GM19328 (cell line): Measurements from ENCODE around the gene ABLIM2.

Experiments
- ATAC-seq: cut with Tn5 transposase; IDR thresholded peaks from one replicate; pipeline ENCODE4 v1.9.1; 2021; ENCODE audit warnings: mild to moderate bottlenecking, moderate library complexity; ENCODE audit not compliant: unreplicated experiment

The ABLIM2 gene

GRCh38 chr4:8158710-8159536, at the start of gene ABLIM2:
Gene ABLIM2 (minus strand): TSS chr4:8158813. CDS start chr4:8158689, 124 bp downstream.
- ATAC-seq, result peak; percentile 95

DNA sequence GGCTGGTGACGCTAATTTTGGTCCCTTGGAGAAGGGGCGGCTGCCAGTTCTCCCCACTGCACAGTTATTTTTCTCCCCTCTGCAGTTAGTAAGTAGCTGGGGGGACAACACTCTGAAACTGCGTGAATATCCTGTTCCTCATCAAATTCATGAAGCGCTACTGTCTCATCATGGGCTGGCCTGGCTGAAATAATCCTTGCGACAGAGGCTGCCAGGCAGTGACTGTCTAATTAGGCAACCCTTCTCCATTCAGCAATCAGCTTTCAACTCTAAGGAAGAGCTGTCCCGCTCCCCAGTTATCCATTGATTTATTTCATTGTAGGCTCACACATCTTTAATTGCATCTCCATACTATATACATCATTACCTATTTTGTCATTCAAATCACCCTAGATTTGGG, 48.7 kb upstream of the ABLIM2 start:
- no peak for ATAC-seq

- ATAC-seq, result no peak
Observed at GRCh38 chr4:8205749-8206611, 47.4 kb upstream of the ABLIM2 start.

DNA sequence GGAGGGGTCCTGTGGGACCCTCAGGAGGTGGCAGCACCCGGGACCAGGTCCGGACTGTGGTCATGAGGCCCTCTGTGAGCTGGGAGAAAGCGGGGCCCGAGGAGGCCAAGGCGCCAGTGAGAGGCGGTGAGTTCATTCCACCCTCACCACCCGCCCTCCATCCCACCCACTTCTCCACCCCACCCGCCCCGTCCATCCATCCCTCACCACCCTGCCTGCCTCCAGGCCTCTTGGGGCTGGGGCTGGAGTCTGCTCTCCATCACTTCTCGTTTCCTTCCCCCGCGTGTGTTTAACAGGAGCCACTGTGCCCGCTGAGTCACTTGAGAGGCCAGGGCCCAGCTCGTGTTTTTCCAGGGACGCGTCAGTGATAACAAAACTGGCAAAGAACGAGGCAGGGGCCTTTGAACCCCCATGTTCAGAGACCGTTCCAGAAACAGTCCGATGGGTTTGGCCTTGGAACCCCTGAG, 46.7 kb upstream of the ABLIM2 start:
- ATAC-seq, result no peak

DNA sequence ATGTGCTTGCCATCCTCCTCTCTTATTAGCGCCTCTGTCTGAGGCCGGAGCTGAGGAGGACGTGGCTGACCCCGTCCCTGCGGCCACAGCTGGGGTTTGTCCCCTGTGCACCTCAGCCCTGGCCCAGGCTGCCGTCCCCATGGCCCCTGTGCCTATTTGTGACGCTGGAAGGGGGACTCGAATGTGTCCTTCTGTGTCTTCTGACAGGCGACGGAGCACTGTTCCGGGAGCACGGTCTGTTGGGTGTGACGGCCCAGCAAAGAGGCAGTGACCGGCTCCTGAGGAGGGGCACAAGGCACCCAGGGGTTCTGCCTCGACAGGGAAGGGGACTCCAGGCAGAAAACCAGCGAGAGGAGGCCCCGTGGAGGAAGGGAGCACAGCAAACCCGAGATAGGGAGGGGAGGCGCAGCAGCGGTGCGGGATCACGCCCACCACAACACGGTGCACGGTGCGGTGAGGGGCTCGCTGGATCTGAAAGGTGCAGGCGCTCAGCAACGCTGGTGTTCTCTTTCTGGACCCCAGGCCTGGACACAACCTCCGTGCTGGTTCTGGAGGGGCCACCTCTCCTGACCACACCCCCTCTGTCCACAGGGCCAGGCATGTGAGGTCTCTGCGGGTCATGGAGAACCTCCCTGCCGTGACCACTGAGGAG, 46.1 kb upstream of the ABLIM2 start:
- ATAC-seq, result no peak

DNA sequence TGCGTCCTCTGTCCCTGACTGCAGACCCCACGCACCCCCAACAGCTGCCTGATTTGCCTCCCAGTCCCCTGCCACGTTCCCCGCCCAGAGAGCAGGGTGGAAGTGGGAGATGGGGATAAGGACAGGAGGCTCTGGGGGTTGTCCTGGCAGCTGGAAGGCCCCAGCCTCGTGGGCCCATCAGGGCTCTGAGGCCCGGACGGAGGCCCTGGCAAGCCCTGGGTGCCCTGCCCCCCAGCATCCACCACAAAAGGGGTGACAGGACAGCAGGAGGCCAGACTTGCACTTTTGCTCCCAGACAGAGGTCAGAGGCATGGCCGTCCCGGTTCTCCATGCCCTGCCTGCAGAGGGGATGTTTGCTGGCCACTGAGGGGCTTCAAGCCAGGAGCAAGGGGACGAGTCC, 45.2 kb upstream of the ABLIM2 start:
- ATAC-seq, result no peak

DNA sequence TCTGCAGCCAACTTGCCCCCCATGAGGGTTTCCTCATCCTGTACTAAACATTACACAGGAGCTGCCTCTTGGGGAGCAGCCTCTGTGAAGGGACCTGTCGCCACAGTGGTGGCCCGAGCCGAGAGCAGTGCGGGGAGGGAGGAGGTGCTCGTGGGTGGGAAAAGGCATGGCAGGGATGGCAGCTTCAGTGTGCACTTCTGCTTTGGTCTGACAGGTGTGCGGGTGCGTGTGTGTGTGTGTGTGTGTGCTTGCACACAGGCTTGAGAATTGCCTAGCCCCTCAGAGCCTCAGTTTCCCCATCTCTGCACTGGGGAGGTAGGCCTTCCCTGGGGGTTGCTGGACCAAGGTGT, 44.4 kb upstream of the ABLIM2 start:
- no peak for ATAC-seq

DNA sequence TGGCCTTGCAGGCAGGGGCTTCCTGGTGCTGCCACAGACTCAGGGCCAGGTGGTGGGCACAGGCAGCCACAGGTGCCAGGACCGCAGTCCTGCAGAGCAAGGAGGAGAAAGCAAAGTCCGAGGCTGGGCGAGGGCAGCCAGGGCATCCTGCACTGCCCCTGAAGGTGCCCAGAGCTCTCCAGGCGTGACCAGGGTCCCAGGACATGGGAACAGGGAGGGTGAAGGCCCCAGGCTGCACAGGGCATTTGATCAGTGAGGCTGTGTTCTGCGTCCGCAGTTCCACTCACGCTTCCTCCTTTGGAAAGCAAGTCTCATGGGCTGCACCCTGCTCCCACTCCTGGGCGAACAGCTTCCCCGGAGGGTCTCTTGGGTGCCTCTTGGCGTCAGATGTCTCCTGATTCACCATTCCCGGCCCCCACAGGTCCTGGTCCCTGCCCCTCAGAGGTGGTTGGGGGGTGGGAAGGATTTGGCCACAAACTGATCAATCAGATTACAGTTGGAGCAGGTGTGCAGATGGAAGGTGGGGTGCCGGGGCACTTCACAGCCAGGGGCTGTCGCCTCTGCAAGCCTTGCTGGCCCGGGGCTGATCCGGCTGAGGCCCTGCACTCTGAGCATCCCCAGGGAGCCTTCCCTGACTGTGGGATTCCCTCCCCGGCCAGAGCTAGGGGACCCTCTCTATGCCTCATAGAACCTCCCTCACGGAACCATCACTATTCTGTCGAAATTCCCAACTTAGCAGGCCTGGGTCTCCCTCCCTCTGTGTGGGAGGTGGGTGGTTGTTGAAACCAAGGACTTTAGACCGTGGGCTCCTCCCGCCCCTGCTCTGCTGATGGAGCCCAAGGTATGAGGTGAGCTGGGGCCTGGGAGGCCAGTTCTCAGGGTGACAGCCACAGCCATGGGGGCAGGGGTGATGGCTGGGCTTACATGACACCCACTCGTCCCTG, 43.8 kb upstream of the ABLIM2 start:
- ATAC-seq, result no peak

- ATAC-seq, result no peak
Observed at GRCh38 chr4:8201321-8201781, 42.7 kb upstream of the ABLIM2 start.

DNA sequence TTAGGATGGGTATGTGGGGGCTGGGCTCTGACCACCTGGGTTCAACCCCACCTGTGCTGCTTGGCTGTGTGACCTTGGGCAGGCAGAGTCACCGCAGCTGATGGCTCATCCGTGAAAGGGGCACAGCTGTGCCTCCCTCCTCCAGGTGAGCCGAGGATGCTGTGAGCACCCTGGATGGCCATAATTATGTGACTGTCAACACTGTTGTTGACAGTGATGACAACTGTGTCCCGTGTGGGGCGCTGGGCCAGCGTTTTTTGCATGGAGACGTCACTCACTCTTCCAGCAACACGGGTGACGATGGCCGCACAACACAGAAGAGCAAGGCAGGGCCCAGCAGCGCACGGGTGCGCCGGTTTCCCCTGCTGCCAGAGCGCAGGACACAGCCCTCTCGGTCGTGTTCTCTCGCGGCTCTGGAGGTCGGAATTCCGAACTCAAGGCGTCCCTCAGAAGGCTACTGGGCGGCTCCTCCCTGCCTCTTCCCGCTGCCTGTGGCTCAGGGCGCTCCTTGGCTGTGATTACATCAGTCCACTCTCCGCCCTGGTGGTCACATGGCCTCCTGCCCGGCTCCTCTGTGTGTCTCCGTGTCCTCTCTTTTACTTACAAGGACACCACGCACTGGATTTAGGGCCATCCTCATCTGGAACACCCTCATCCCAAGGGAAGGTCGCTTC, 41.8 kb upstream of the ABLIM2 start:
- ATAC-seq, result no peak

DNA sequence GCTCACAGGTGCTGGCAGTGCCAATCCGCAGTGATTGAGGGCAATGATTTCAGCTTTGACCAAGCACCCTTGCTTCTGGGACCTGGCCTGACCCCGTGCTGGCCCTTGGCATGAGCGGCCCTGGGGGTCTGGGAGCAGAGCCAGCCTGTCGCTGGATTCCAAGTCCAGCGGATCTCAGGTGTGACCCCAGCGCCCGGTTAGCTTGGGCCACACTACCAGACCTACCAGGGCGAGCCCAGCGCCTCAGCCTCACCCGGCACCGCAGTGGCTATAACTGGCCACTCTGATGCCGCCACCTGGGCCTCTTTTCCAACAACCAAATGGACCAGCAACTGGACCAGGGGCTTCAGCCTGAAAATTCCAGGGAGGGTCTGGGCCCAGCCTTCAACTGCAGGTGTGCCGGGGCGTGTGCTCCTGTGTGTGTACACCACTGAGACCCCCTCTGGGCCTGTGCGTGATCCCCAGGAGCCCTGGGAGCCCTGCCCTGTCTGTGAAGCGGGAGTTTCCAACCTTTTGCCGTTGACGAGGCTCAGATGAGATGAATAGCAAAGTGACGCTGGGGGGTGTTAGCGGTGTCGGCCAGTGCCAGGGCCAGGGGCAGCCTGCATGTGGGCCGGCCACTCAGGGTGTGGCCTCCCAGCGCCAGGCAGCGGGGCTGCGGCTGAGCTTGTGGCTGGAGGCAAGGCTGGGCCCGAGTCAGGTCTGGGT, 41.1 kb upstream of the ABLIM2 start:
- ATAC-seq, result no peak

DNA sequence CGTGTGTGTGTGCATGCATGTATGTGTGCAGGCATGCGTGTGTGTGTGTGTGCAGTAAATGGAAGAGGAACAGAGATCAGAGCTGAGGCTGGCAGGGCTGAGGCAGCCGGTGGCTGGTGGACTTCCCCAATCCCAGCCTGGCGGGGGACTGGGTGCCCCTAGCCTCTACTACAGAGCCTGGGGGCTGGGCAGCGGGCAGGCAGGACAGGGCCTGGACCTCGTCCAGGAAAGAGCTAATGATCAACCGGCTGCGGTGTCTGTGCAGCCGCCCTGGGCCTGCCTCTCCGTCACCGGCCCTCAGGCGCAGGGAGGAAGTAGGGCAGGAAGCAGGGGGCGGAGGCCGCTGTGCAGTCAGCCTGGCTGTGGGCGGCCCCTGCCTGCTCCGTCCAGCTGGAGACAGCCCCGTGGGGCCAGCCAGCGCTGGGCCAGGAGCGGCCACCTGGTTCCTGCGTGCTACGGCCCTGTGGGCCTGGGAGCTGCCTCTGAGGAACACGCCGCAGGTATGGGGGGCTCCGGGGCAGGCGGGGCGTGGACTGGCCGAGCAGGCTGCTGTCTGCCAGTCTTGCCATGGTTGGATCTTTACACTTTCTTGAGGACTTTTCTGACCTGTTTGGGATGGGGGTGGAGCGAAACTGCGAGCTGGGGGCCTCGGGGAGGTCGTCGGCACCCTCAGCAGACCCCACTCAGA, 40.4 kb upstream of the ABLIM2 start, which contains the start of gene SH3TC1:
SH3TC1 (plus strand) TSS at position 385 of the 688 bp plus-strand sequence. CDS start 5,905 bp downstream, outside the sequence.
- peak; percentile 79 for ATAC-seq

DNA sequence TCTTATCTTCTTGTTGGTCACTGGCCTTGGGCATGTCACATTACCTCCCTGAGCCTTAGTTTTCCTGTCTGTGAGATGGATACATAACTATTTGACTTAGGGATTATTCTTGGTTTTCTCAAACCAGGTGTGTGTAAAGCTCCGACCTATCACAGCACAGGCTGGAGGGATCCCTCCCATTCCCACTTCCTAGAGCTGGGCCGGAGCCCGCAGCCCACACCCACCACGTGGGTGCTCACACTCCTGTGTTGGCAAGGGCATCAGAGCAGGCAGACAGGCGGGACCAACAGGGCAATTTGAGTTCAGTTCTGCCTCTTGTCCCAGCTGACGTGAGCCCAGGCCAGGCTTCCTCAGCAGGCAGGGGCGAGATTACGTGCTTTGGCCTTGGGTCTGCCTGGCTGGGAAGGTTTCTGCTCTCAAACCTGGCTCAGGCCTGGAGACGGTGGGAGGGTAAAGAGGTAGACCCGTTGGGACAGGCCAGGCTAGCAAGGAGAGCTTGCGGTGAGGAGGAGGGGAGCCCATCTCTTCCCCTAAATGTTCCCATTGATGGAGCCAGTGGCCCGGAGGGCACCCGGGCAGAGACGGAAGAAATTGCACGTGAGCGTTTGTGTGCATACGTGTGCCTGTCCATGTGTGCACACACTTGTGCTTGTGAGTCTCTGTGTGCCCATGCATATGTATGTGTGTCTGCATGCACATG, 39.7 kb upstream of the ABLIM2 start:
- ATAC-seq, result peak; percentile 1

DNA sequence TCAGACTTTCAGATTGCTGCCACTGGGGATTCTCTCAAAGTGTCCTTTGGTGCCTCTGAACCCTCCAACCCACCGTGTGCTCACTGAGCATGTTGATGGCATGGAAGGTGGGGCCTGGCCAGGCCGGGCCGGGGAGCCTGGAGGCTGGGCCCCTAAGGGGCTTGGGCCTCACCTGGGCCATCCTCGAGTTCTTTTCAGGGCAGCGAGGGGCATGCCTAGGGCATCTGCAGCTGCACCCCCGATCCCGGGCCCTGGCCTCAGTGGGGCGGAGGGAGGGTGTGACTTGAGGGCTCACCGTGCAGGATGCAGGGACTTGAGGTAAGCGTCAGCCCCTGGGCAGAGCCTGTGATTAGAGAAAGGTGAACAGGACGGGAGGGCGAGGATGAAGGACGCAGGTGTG, 38.9 kb upstream of the ABLIM2 start:
- no peak for ATAC-seq

DNA sequence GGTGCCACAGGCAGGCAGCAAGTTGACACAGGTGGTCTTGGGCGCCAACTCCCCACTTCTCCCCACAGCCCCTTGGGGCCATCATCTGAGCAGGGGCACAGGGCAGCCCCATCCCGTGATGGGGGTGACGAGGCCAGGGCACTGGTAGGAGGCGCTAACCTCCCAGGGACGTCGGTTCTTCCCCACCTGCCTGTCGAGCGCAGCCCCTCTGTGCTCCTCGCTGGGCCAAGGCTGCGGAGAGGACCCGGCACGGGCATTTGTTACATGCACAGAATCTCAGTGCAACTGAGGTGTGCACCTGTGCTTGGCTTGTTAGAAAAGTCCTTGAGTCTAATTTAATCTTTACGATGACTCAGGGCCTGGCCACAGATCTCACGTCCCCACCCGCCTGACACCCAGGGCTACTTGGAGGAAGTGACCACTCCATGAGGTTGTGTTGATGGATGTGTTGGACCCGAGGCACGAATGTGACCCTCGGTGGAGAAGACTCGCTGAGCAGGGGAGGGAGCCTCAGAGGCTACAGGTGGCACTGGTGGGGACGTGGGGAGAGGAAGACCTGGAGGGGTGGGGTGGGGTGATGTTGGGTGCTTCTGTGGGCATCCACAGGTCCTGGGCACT, 37.3 kb upstream of the ABLIM2 start:
- ATAC-seq, result no peak

DNA sequence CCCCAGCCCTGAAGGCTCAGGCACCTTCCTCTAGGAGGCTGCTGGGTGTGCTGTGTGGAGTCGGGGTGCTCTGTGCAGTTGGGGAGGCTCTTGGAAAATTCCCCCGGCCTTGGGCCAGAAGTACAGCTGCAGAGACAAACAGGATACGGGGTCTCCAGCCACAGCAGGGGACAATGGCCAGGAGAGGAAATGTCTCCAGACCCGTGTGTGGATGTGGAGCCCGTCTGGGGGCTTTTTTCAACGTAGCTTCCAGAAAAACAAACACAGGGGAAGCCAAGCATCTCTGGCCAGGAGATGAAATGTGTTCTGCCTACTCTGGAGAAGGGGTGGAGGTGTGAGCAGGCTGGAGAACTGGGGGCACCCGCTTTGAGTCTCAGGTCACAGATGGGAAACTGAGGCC, 36.8 kb upstream of the ABLIM2 start:
- ATAC-seq, result no peak
